MM.1S (cell line): ENCODE results near the gene CASP7.

Experiments used
- DNase-seq: peaks from one replicate; pipeline ENCODE4 v3.0.0-alpha.2; 2015
- H2AFZ ChIP-seq: fragments of 300-600 bp; sonication (generic); 2 replicates; pipeline ENCODE4 v1.6.0; 2016; ENCODE audit warnings: antibody characterized with exemption, low read length
- H3F3A ChIP-seq: fragments of 300-600 bp; sonication (generic); 2 replicates; pipeline ENCODE4 v1.6.1; 2016; ENCODE audit warnings: mild to moderate bottlenecking, antibody characterized with exemption, low read length, moderate library complexity, mixed read lengths; ENCODE audit not compliant: insufficient read depth
- H3K27ac ChIP-seq: fragments of 300-600 bp; sonication (generic); 2 replicates; pipeline ENCODE4 v1.5.1; 2016; ENCODE audit warnings: mild to moderate bottlenecking, low read length
- H3K27me3 ChIP-seq: fragments of 300-600 bp; sonication (generic); replicated peaks from 2 replicates; pipeline ENCODE4 v1.6.0; 2016; ENCODE audit warnings: low read length; ENCODE audit not compliant: insufficient read depth
- H3K36me3 ChIP-seq: fragments of 300-600 bp; sonication (generic); replicated peaks from 2 replicates; pipeline ENCODE4 v1.6.1; 2016; ENCODE audit warnings: mild to moderate bottlenecking, low read length, mixed read lengths; ENCODE audit not compliant: insufficient read depth
- H3K4me1 ChIP-seq: fragments of 300-600 bp; sonication (generic); 2 replicates; pipeline ENCODE4 v1.6.1; 2016; ENCODE audit warnings: low read length, mixed read lengths
- H3K4me2 ChIP-seq: fragments of 300-600 bp; sonication (generic); 2 replicates; pipeline ENCODE4 v1.6.0; 2016; ENCODE audit warnings: low read depth, low read length
- H3K4me3 ChIP-seq: fragments of 300-600 bp; sonication (generic); 2 replicates; pipeline ENCODE4 v1.5.1; 2016; ENCODE audit warnings: low read length, mixed read lengths
- H3K79me2 ChIP-seq: fragments of 300-600 bp; sonication (generic); 2 replicates; pipeline ENCODE4 v1.6.1; 2016; ENCODE audit warnings: mixed run types, low read length, mixed read lengths
- H3K9ac ChIP-seq: fragments of 300-600 bp; sonication (generic); 2 replicates; pipeline ENCODE4 v1.6.1; 2016; ENCODE audit warnings: low read length, mixed read lengths
- H3K9me2 ChIP-seq: fragments of 300-600 bp; sonication (generic); replicated peaks from 2 replicates; pipeline ENCODE4 v1.6.1; 2016; ENCODE audit warnings: mild to moderate bottlenecking, low read length, mixed read lengths; ENCODE audit not compliant: insufficient read depth
- H3K9me3 ChIP-seq: fragments of 300-600 bp; sonication (generic); replicated peaks from 2 replicates; pipeline ENCODE4 v1.6.1; 2016; ENCODE audit warnings: mild to moderate bottlenecking, low read length, mixed read lengths; ENCODE audit not compliant: insufficient read depth
- H4K20me1 ChIP-seq: fragments of 300-600 bp; sonication (generic); 2 replicates; pipeline ENCODE4 v1.6.1; 2016; ENCODE audit warnings: mild to moderate bottlenecking, low read length, moderate library complexity, mixed read lengths; ENCODE audit not compliant: insufficient read depth
- CTCF ChIP-seq: fragments of 300-600 bp; sonication (generic); IDR thresholded peaks from 2 replicates; pipeline ENCODE4 v1.5.1; 2016; ENCODE audit warnings: antibody characterized with exemption, low read length, mixed read lengths
- EZH2 ChIP-seq: fragments of 300-600 bp; sonication (generic); optimal IDR thresholded peaks from 2 replicates; pipeline ENCODE3; 2017; ENCODE audit warnings: low read depth, mild to moderate bottlenecking, antibody characterized with exemption, low read length, mixed read lengths
- EZH2phosphoT487 ChIP-seq: fragments of 300-600 bp; sonication (generic); IDR thresholded peaks from 2 replicates; pipeline ENCODE4 v1.6.1; 2018; ENCODE audit warnings: antibody characterized with exemption, low read length

CASP7 gene

DNA sequence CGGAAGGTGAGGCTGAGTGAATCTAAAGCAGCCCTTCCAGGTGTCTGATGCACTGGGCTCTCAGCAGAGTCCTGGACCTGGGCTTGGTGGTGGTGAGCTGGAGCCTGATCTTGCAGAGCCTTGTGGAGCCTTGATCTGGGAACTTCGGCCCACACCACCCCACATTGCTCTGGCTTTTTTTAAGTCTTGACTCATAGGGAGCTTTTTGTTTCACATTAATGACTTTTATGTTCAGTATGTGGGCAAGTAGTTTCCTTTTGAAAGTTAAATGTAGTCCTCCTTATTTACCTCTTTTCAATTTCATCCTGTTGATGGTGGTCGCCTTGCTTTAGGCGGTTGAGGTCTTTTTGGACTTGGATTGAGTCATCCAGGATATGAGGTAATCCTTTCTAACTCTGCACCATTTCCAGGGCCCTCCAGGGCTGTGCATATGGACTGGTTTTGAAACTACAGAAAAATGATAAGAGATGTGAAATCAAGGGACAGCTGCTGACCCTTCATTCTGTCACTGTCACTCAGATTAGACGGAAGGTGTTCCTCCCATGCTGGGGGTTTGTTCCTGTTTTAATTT lies 12.9 kb upstream of the CASP7 start:
- Histone ChIP-seq H3F3A (no peaks in the 10 kb centered on the region), H3K9me3 (no peaks in the 10 kb centered on the region), H3K4me2 (no peak overlapping the region), H3K79me2 (no peaks in the 10 kb centered on the region), H3K27ac (no peak overlapping the region), H3K4me3 (no peak overlapping the region), H3K36me3 (no peaks in the 10 kb centered on the region), H4K20me1 (no peaks in the 10 kb centered on the region), H3K4me1 (no peaks in the 10 kb centered on the region), H2AFZ (no peak overlapping the region), H3K9me2 (no peaks in the 10 kb centered on the region), H3K9ac (no peak overlapping the region), H3K27me3 (no peaks in the 10 kb centered on the region)
- TF ChIP-seq EZH2 = no peak
- no peak for TF ChIP-seq EZH2phosphoT487
- TF ChIP-seq CTCF = no peak
- DNase-seq = no peak

DNA sequence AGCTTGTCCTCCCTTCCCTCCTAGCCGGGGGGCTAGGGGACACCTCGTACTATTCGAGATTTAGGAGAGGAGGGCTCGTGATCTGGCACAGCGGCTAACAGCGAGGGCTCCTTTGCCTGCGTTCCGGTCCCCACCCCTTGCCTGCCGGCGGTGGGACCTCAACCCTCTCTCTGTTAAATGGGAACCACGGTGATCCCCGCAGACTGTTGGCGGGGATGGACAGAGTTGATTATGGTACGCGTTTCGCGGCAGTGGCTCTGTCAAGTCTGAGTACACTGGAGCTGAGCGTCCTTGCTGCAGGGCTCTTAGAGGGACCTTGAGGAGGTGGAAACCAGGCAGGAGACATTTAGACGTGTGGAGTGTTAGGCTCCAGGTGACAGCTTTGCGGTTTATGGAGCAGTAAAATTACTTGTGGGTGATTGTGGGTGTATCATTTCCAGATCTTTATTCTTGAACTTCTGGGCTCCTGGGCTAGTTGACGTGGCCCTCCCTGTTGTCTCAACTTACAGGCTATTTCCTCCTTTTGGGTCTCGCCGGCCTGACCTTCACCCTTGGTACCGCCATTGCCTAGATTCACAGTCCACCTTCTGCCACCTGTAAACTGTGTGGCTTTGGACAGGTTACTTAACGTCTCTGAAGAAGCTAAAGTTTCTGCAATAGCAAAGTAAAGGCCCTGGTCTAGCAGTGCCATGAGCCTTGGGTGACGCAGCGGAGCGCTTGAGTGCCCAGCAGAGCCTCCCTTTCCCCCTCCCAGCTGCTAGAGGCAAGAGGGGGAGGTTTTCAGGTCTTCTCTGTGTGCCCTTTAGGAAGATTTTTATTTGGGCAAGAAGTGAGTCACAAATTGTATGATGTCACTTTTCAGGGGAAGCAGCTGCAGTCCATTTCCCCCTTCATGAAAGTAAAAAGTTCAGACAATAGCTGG lies 739 bp downstream of the CASP7 start:
- Histone ChIP-seq H3K4me2 (peak overlapping the region; percentile 81), H3K79me2 (peaks cover 57% of the 10 kb centered on the region), H3K27me3 (no peaks in the 10 kb centered on the region), H4K20me1 (no peaks in the 10 kb centered on the region), H3K9ac (peak overlapping the region; percentile 93), H3K27ac (peak overlapping the region; percentile 83), H3F3A (peaks cover 17% of the 10 kb centered on the region), H3K9me2 (no peaks in the 10 kb centered on the region), H2AFZ (peak overlapping the region; percentile 79), H3K9me3 (no peaks in the 10 kb centered on the region), H3K36me3 (no peaks in the 10 kb centered on the region), H3K4me3 (peak overlapping the region; percentile 96), H3K4me1 (peaks cover 5% of the 10 kb centered on the region; the same call in 1 of the 2 replicates)
- peak; percentile 58 for DNase-seq
- TF ChIP-seq EZH2 (no peak), CTCF (no peak), EZH2phosphoT487 (no peak)

- no peaks in the 10 kb centered on the region for H4K20me1 ChIP-seq
- H2AFZ ChIP-seq = no peak overlapping the region
- H3K27me3 ChIP-seq = no peaks in the 10 kb centered on the region
- H3K4me1 ChIP-seq = peaks cover 5% of the 10 kb centered on the region; the same call in 1 of the 2 replicates
- no peak for DNase-seq
- H3K9ac ChIP-seq = peak overlapping the region; percentile 93; the same call in 1 of the 2 replicates
- H3K36me3 ChIP-seq = 0 out of 2 replicates have a peak, but pooled peaks cover 1% of the 10 kb centered on the region
- peaks cover 17% of the 10 kb centered on the region for H3F3A ChIP-seq
- H3K27ac ChIP-seq = peak overlapping the region; percentile 83; the same call in 1 of the 2 replicates
- peak overlapping the region; percentile 96; the same call in 1 of the 2 replicates for H3K4me3 ChIP-seq
- no peaks in the 10 kb centered on the region; the same call in 1 of the 2 replicates for H3K9me3 ChIP-seq
- no peaks in the 10 kb centered on the region for H3K9me2 ChIP-seq
- TF ChIP-seq EZH2phosphoT487 (no peak), EZH2 (no peak), CTCF (no peak)
- H3K4me2 ChIP-seq = peak overlapping the region; percentile 81
- peaks cover 70% of the 10 kb centered on the region for H3K79me2 ChIP-seq
Measured at GRCh38 chr10:113681533-113682470, 2.1 kb downstream of the CASP7 start.
